PC-9 (cell line): ENCODE results near the gene PDIA6.

ENCODE experiments used
- CTCF ChIP-seq: fragments of 200-600 bp; sonication (generic); conservative IDR thresholded peaks from 2 replicates; pipeline ENCODE4 v1.6.1; 2017; ENCODE audit warnings: mixed run types, antibody characterized with exemption, mild to moderate bottlenecking, moderate library complexity
- EZH2 ChIP-seq: fragments of 200-600 bp; sonication (generic); IDR thresholded peaks from 2 replicates; pipeline ENCODE4 v1.8.0; 2017; ENCODE audit warnings: antibody characterized with exemption, low read depth

- TF ChIP-seq CTCF, result no peak
- TF ChIP-seq EZH2, result no peak
Measured at GRCh38 chr2:10784719-10785118, 27.9 kb downstream of the PDIA6 start.
